GM21360 (cell line): ENCODE data around the gene ZMIZ1.

Experiments used
- ATAC-seq: cut with Tn5 transposase; IDR thresholded peaks from one replicate; pipeline ENCODE4 v1.9.1; 2021; ENCODE audit warnings: mild to moderate bottlenecking, moderate library complexity; ENCODE audit not compliant: unreplicated experiment

The ZMIZ1 gene

GRCh38 chr10:79165070-79165778, 96.5 kb downstream of the ZMIZ1 start:
- ATAC-seq = no peak

- ATAC-seq = no peak
These were observed 97.6 kb downstream of the ZMIZ1 start for GRCh38 chr10:79166312-79166721.

- ATAC-seq = no peak
These were observed 98.0 kb downstream of the ZMIZ1 start for GRCh38 chr10:79166741-79167140.

GRCh38 chr10:79167537-79167936, 98.8 kb downstream of the ZMIZ1 start:
- no peak for ATAC-seq

- no peak for ATAC-seq
These were observed 99.4 kb downstream of the ZMIZ1 start for GRCh38 chr10:79168210-79168609.

GRCh38 chr10:79170226-79170752, 101.5 kb downstream of the ZMIZ1 start:
- no peak for ATAC-seq

GRCh38 chr10:79170993-79171392, 102.2 kb downstream of the ZMIZ1 start:
- no peak for ATAC-seq

- ATAC-seq = no peak
These were observed 102.7 kb downstream of the ZMIZ1 start for GRCh38 chr10:79171504-79171903.

- ATAC-seq = no peak
These were observed 104.1 kb downstream of the ZMIZ1 start for GRCh38 chr10:79172881-79173280.

GRCh38 chr10:79173582-79174262, 105.0 kb downstream of the ZMIZ1 start:
- no peak for ATAC-seq

- ATAC-seq = no peak
These were observed 107.3 kb downstream of the ZMIZ1 start for GRCh38 chr10:79176052-79176501.

GRCh38 chr10:79176949-79177602, 108.3 kb downstream of the ZMIZ1 start:
- no peak for ATAC-seq

- ATAC-seq = no peak
These were observed 109.4 kb downstream of the ZMIZ1 start for GRCh38 chr10:79178070-79178576.

GRCh38 chr10:79178614-79179163, 109.9 kb downstream of the ZMIZ1 start:
- no peak for ATAC-seq

GRCh38 chr10:79179164-79179956, 110.6 kb downstream of the ZMIZ1 start:
- no peak for ATAC-seq

GRCh38 chr10:79179957-79180309, 111.2 kb downstream of the ZMIZ1 start:
- no peak for ATAC-seq

- no peak for ATAC-seq
These were observed 111.9 kb downstream of the ZMIZ1 start for GRCh38 chr10:79180414-79181221.

- ATAC-seq = no peak
These were observed 112.5 kb downstream of the ZMIZ1 start for GRCh38 chr10:79181227-79181626.

- ATAC-seq = no peak
These were observed 113.1 kb downstream of the ZMIZ1 start for GRCh38 chr10:79181698-79182521.
